ENCODE measurements around the gene DBX2.

DBX2 gene

DNA sequence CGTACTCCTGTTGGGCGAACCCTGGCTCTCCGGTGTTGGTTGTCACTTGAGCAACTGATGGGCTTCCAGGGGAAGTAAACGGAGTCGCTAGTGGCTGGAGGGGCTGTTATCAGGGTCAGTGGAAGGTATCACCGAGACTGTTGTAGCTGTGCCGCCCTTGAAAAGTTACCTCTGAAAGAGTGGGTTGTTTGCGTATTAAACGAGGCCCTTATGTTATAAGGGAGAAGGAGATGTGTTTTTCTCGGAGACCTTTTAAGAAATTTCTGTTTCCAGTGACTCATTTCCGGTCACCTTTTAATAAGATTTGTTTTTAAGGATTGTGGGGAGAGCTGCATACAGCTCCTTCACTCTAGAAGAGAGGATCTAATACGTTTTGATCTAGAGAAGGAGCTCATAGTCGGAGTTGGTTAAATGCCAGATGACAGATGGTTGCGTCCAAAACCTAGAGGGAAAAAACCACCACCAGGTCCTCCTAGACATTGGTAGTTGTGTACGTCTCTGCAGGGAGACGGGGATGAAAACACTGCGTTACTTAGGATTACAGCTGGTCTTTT is 750 bp upstream of the DBX2 start:
- ATAC-seq: peak; percentile 24; the same call in 2 of the 3 replicates
- TF ChIP-seq, protein P1, sequence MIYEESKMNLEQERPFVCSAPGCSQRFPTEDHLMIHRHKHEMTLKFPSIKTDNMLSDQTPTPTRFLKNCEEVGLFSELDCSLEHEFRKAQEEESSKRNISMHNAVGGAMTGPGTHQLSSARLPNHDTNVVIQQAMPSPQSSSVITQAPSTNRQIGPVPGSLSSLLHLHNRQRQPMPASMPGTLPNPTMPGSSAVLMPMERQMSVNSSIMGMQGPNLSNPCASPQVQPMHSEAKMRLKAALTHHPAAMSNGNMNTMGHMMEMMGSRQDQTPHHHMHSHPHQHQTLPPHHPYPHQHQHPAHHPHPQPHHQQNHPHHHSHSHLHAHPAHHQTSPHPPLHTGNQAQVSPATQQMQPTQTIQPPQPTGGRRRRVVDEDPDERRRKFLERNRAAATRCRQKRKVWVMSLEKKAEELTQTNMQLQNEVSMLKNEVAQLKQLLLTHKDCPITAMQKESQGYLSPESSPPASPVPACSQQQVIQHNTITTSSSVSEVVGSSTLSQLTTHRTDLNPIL (CRISPR knock-in tag; IDR thresholded peaks at IDR 0.05; ENCODE audit: low read depth): no peak
- TF ChIP-seq ESRRG (CRISPR knock-in tag; IDR thresholded peaks at IDR 0.05): no peak
- TF ChIP-seq, protein P2, sequence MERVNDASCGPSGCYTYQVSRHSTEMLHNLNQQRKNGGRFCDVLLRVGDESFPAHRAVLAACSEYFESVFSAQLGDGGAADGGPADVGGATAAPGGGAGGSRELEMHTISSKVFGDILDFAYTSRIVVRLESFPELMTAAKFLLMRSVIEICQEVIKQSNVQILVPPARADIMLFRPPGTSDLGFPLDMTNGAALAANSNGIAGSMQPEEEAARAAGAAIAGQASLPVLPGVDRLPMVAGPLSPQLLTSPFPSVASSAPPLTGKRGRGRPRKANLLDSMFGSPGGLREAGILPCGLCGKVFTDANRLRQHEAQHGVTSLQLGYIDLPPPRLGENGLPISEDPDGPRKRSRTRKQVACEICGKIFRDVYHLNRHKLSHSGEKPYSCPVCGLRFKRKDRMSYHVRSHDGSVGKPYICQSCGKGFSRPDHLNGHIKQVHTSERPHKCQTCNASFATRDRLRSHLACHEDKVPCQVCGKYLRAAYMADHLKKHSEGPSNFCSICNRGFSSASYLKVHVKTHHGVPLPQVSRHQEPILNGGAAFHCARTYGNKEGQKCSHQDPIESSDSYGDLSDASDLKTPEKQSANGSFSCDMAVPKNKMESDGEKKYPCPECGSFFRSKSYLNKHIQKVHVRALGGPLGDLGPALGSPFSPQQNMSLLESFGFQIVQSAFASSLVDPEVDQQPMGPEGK (CRISPR knock-in tag; IDR thresholded peaks at IDR 0.05; ENCODE audit: borderline replicate concordance): no peak
- no peak for TF ChIP-seq TOX (CRISPR knock-in tag; IDR thresholded peaks at IDR 0.05; ENCODE audit: borderline replicate concordance)
- no peak for TF ChIP-seq ZNF70 (CRISPR knock-in tag; IDR thresholded peaks at IDR 0.05)
- no peak for TF ChIP-seq TCF4 (CRISPR knock-in tag; IDR thresholded peaks at IDR 0.05; ENCODE audit: borderline replicate concordance)
- no peak for TF ChIP-seq PPARA (CRISPR knock-in tag; IDR thresholded peaks at IDR 0.05; ENCODE audit: borderline replicate concordance)
- TF ChIP-seq RARB (CRISPR knock-in tag; IDR thresholded peaks at IDR 0.05): no peak
- no peak for TF ChIP-seq ZFP3 (CRISPR knock-in tag; IDR thresholded peaks at IDR 0.05)
- TF ChIP-seq OSR1 (CRISPR knock-in tag; IDR thresholded peaks at IDR 0.05): no peak

DNA sequence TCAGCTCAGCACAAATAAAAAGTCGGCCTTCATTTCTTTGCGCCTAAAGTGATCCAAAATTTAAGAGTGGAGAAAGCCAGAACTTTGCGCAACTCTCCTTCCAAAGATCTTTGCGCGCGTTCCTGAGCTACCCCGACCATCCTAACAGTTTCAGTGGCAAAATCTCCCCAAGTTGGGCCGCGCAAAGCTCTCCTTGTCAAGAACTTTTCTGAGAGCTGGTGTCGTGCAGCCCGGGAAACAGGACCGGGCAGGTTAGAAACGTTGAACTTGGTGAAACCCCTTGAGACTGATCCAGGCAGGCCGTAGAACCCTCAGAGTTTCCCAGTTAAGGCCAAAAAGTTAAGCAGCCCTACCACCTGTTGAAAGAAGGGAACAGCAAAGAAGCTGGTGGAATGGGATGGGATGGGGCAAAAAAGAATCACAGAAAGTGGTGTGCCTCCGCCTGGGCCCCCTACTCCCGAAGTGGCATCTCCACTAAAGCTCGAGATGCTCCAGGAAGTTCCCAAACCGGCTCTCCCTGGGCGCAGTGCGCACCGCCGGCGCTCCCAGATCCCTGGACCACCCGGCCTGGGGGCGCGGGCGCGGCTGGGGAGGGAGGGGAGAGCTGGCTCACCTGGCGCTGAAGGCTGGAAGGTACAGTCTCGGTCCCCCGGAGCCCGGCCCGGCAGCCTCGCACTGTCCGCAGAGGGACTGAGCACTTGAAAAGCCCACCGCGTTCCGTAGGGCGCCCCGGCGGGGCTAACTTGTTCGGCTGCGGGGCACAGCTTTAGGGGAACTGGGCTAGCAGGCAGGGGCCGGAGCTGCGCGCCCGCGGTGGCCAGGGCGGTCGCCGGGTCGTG is 768 bp downstream of the DBX2 start:
- ATAC-seq: no peak
- TF ChIP-seq ZFP3 (CRISPR knock-in tag; IDR thresholded peaks at IDR 0.05) (no peak), OSR1 (CRISPR knock-in tag; IDR thresholded peaks at IDR 0.05) (no peak), PPARA (CRISPR knock-in tag; IDR thresholded peaks at IDR 0.05; ENCODE audit: borderline replicate concordance) (no peak), ZNF70 (CRISPR knock-in tag; IDR thresholded peaks at IDR 0.05) (no peak), ISL1 (CRISPR knock-in tag; IDR thresholded peaks at IDR 0.05) (no peak), ARNTL (CRISPR knock-in tag; IDR thresholded peaks at IDR 0.05; ENCODE audit: borderline replicate concordance, low read depth) (no peak), BACH2 (CRISPR knock-in tag; IDR thresholded peaks at IDR 0.05; ENCODE audit: borderline replicate concordance) (no peak), SNAI2 (CRISPR knock-in tag; IDR thresholded peaks at IDR 0.05) (no peak), RARB (CRISPR knock-in tag; IDR thresholded peaks at IDR 0.05) (no peak), ZFP30 (CRISPR knock-in tag; IDR thresholded peaks at IDR 0.05) (no peak), GLIS3 (CRISPR knock-in tag; IDR thresholded peaks at IDR 0.05) (no peak), TCF4 (CRISPR knock-in tag; IDR thresholded peaks at IDR 0.05; ENCODE audit: borderline replicate concordance) (no peak)
- TF ChIP-seq, protein P3, sequence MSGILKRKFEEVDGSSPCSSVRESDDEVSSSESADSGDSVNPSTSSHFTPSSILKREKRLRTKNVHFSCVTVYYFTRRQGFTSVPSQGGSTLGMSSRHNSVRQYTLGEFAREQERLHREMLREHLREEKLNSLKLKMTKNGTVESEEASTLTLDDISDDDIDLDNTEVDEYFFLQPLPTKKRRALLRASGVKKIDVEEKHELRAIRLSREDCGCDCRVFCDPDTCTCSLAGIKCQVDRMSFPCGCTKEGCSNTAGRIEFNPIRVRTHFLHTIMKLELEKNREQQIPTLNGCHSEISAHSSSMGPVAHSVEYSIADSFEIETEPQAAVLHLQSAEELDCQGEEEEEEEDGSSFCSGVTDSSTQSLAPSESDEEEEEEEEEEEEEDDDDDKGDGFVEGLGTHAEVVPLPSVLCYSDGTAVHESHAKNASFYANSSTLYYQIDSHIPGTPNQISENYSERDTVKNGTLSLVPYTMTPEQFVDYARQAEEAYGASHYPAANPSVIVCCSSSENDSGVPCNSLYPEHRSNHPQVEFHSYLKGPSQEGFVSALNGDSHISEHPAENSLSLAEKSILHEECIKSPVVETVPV (CRISPR knock-in tag; IDR thresholded peaks at IDR 0.05): no peak
- TF ChIP-seq, protein P2 (CRISPR knock-in tag; IDR thresholded peaks at IDR 0.05; ENCODE audit: borderline replicate concordance): no peak

DNA sequence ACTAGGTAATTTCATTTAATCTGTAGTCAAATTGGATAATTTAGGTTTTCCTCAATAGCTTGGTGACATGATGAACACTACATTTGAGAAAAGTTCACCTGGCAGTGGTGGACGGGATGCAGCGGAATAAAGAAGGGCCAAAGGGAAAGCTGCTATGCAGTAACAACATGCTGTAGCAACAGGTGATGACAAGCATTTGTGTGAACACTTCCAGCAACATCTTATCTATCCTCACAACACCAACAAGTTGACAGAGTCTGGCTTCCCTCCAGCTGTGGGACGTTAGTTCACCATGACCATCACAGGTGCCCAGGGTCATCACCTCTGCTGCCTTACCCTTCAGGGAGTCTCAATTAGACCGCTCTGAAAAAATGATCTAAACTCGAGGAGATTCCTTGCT is 8.3 kb downstream of the DBX2 start:
- ATAC-seq: no peak
- TF ChIP-seq, protein P4, sequence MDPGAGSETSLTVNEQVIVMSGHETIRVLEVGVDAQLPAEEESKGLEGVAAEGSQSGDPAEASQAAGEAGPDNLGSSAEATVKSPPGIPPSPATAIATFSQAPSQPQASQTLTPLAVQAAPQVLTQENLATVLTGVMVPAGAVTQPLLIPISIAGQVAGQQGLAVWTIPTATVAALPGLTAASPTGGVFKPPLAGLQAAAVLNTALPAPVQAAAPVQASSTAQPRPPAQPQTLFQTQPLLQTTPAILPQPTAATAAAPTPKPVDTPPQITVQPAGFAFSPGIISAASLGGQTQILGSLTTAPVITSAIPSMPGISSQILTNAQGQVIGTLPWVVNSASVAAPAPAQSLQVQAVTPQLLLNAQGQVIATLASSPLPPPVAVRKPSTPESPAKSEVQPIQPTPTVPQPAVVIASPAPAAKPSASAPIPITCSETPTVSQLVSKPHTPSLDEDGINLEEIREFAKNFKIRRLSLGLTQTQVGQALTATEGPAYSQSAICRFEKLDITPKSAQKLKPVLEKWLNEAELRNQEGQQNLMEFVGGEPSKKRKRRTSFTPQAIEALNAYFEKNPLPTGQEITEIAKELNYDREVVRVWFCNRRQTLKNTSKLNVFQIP (CRISPR knock-in tag; IDR thresholded peaks at IDR 0.05; ENCODE audit: borderline replicate concordance, low read depth): no peak

DNA sequence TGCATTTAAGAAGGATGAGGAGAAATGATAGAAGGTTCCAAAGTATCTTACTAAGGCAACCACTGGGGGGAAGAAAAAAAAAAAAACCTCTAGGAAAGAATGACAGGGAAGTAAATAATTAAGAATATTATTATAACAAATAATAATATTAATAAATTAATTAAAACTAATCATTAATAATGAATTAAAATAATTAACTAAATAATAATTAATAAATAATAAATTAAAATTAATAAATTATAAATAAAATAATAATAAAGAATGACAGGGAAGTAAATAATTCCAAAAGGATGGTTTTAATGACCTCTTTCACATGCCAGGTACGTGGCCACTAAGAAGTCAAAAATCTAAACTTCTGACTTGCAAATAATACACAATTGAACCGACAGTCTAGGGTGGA is 9.9 kb downstream of the DBX2 start:
- TF ChIP-seq ESRRG (CRISPR knock-in tag; IDR thresholded peaks at IDR 0.05): no peak
- TF ChIP-seq, protein P1 (CRISPR knock-in tag; IDR thresholded peaks at IDR 0.05; ENCODE audit: low read depth): no peak
- TF ChIP-seq ZNF565 (CRISPR knock-in tag; conservative IDR thresholded peaks at IDR 0.05; ENCODE audit: low read depth): no peak
- no peak for TF ChIP-seq ZNF70 (CRISPR knock-in tag; IDR thresholded peaks at IDR 0.05)
- TF ChIP-seq SNAI2 (CRISPR knock-in tag; IDR thresholded peaks at IDR 0.05): no peak
- TF ChIP-seq, protein P2 (CRISPR knock-in tag; IDR thresholded peaks at IDR 0.05; ENCODE audit: borderline replicate concordance): no peak
- TF ChIP-seq, protein P4 (CRISPR knock-in tag; IDR thresholded peaks at IDR 0.05; ENCODE audit: borderline replicate concordance, low read depth): no peak
- ATAC-seq: no peak

Measured in SK-N-SH treated with all-trans-retinoic acid at 6 μM for 48 hours (cell line).